ENCODE data around the gene C12orf76. TPM values are rescaled to one million over a fixed set of nuclear protein-coding genes. Genes with fewer than 3 reads are reported as not detected.

Gene C12orf76
- total RNA-seq, 4 donors from 2014 or later: 7.9 to 16.2 (median 10.6) TPM

DNA sequence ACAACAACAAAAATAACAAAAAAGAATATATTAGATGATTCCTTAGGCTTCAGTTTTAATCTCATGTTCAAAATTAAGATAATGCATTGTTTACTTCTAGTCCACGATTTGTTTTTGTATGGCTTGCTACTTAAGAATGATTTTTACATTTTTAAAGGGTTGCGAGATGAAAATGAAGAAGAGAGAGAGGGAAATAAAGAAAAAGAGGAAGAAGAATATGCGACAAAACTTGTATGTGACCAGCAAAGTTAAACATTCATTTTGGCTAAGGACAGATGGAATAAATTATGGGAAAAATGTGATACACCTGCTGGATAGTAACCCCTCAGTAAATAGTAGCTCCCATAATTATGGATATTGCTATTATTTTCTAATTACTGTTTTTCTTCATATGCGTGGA, 50.9 kb downstream of the C12orf76 start:
- Histone ChIP-seq H3K4me1 (peaks cover 54% of the 10 kb centered on the region), H3K4me3 (no peak overlapping the region)

DNA sequence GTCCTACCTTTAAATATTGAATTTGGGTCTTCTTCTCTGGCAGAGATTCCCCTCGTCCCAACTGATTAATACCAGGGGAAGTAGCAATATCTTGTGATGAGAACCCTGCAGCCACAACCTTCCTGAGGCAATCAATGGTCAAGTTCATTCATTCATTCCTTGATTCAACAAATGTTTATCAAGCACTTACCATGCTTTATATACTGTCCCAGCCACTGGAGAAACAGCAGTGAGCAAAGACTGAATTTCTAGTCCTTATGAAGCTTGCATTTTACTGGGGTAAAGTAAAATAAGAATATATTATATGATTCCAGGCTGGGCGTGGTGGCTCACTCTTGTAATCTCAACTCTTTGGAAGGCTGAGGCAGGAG, 51.9 kb downstream of the C12orf76 start:
- Histone ChIP-seq H3K4me1 (peaks cover 45% of the 10 kb centered on the region), H3K9me3 (no peaks in the 10 kb centered on the region), H3K27me3 (no peaks in the 10 kb centered on the region), H3K4me3 (peak overlapping the region; percentile 89), H3K27ac (peak overlapping the region; percentile 88), H3K36me3 (no peaks in the 10 kb centered on the region)
- no peak for DNase-seq (ENCODE audit: low spot score in 2 of 2)
- no peak for TF ChIP-seq POLR2AphosphoS5 (IDR thresholded peaks at IDR 0.05)
- WGBS: 50% methylated on average over 2 of the region's 2 CpGs

More for the DNA sequence above, 50.9 kb downstream of the C12orf76 start:
- TF ChIP-seq POLR2AphosphoS5 (IDR thresholded peaks at IDR 0.05) (no peak), EP300 (IDR thresholded peaks at IDR 0.05) (no peak), POLR2A (IDR thresholded peaks at IDR 0.05) (no peak)
- TF ChIP-seq, protein P1, sequence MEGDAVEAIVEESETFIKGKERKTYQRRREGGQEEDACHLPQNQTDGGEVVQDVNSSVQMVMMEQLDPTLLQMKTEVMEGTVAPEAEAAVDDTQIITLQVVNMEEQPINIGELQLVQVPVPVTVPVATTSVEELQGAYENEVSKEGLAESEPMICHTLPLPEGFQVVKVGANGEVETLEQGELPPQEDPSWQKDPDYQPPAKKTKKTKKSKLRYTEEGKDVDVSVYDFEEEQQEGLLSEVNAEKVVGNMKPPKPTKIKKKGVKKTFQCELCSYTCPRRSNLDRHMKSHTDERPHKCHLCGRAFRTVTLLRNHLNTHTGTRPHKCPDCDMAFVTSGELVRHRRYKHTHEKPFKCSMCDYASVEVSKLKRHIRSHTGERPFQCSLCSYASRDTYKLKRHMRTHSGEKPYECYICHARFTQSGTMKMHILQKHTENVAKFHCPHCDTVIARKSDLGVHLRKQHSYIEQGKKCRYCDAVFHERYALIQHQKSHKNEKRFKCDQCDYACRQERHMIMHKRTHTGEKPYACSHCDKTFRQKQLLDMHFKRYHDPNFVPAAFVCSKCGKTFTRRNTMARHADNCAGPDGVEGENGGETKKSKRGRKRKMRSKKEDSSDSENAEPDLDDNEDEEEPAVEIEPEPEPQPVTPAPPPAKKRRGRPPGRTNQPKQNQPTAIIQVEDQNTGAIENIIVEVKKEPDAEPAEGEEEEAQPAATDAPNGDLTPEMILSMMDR (IDR thresholded peaks at IDR 0.05): no peak
- no peaks in the 10 kb centered on the region for H3K36me3 ChIP-seq
- no peaks in the 10 kb centered on the region for H3K27me3 ChIP-seq
- WGBS: 89% methylated on average over 4 of the region's 4 CpGs
- no peak for DNase-seq (ENCODE audit: low spot score in 2 of 2)
- no peaks in the 10 kb centered on the region for H3K9me3 ChIP-seq
- H3K27ac ChIP-seq: no peak overlapping the region

DNA sequence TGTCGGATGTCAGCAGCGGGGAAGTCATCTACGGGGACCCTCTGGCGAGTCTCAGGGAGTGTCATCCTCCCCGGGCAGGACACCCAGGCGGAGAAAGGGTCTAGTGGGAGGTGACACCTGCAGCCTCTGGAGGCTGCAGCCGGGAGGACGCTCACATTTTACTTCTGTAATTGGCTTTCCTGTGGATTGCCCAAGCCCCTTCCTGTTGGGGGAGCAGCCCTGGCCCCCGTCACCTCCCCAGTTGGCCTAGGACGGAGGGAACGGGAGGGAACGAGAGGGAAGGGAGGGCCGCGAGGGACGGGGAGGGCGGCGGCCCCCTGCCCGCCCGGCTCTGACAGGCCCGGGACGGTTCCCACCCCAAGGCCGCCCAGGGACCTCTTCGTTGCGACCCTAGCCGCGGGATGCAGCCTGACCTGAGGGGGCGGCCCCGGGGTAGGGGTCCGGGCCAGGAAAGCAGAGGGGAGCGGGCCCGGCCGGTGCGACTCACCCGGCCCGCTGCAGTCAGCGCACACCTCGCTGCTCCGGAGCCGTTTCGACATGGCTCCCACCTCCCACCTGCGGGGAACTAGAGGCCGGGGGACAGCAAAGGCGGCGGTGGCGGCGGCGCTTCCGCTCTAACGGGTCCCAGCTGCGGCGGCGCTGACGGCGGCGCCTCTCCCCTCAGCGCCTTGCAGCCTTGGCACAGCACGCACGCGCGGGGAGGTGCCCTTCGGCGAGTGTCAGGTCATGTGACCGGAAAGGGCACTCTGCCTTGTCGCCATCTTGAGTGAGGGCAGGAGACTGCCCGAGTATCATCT, 52.4 kb downstream of the C12orf76 start, which contains the start of gene GIT2:
GIT2 (minus strand) TSS at position 683 of the 797 bp plus-strand sequence; CDS start at position 539, 144 bp downstream.
- H3K9me3 ChIP-seq: no peaks in the 10 kb centered on the region
- peaks cover 2% of the 10 kb centered on the region for H3K36me3 ChIP-seq
- peak in 1 of 3 donors; percentile 74 for TF ChIP-seq POLR2AphosphoS5 (IDR thresholded peaks at IDR 0.05)
- TF ChIP-seq POLR2A (IDR thresholded peaks at IDR 0.05): peak in 1 of 2 donors; percentile 41
- TF ChIP-seq, protein P1 (IDR thresholded peaks at IDR 0.05): no peak
- DNase-seq (ENCODE audit: low spot score in 2 of 2): peak; percentile 96 to 97
- peak within 1 kb of the TSS; percentile 89 for H3K4me3 ChIP-seq
- WGBS: 2% methylated on average over 13 of the region's 65 CpGs
- H3K4me1 ChIP-seq: peaks cover 39% of the 10 kb centered on the region
- H3K27ac ChIP-seq: peak within 1 kb of the TSS; percentile 88
- no peaks in the 10 kb centered on the region for H3K27me3 ChIP-seq

DNA sequence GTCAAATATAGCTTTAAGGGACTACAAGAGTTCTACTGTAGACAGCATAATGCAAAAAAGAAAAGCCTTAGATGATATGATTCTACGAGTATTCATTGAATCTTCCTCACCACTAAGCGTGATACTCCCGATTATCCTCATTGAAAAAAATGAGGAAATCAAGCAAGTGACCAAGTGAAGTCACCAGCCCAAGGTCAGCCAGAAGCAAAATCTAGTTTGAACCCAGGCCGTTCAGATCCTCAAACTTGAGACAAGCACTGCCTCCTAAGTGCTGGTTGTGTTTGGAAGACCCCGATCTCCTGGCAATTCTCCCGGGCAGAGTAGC, 53.0 kb downstream of the C12orf76 start:
- Histone ChIP-seq H3K4me1 (peaks cover 33% of the 10 kb centered on the region), H3K27me3 (no peaks in the 10 kb centered on the region), H3K27ac (peak overlapping the region; percentile 88), H3K36me3 (peaks cover 8% of the 10 kb centered on the region), H3K4me3 (peak overlapping the region; percentile 89), H3K9me3 (no peaks in the 10 kb centered on the region)
- DNase-seq (ENCODE audit: low spot score in 2 of 2): no peak
- TF ChIP-seq EP300 (IDR thresholded peaks at IDR 0.05) (no peak), POLR2A (IDR thresholded peaks at IDR 0.05) (no peak), POLR2AphosphoS5 (IDR thresholded peaks at IDR 0.05) (no peak)
- TF ChIP-seq, protein P1 (IDR thresholded peaks at IDR 0.05): no peak
- WGBS: 0% methylated on average over 6 of the region's 6 CpGs

DNA sequence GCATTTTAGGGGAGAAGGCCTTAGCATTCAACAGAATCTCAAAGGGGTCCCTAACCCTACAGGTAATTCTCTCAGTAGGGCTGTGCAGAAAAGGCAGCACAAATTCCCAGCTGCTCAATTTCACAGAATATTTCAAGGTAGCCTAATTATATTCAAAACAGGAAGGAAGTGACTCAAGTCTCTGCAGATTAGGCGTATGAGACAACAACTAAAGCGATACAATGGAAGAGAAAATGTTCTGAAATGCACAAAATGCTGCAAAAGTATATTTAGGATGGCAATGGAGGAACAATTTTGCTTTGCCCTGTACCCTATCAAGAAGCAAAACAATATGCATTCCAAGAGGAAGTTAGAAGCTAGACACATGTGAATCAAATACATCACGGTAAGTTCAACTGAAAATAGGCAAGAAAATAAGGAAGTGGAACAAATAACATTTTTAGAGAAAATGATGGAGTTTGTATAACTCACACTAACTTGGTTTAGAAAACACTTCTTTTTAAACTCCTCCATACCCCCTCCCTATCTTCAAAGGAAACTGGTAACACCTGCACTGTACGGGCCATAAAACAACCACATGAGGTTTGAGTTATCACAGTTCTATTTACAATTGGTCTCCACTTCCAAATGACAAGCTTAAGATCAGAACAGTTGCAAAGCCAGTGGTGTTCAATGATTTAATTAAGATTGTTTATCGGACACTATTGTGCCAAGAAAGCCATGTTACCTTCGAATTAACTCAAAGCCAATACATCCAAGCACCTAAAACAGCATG, 53.7 kb downstream of the C12orf76 start:
- 35% methylated on average over 6 of the region's 6 CpGs for WGBS
- H3K27ac ChIP-seq: no peak overlapping the region
- peaks cover 33% of the 10 kb centered on the region for H3K4me1 ChIP-seq
- no peaks in the 10 kb centered on the region for H3K9me3 ChIP-seq
- DNase-seq (ENCODE audit: low spot score in 2 of 2): no peak
- peak overlapping the region; percentile 89 for H3K4me3 ChIP-seq
- TF ChIP-seq POLR2A (IDR thresholded peaks at IDR 0.05): no peak
- TF ChIP-seq, protein P1 (IDR thresholded peaks at IDR 0.05): no peak
- no peak for TF ChIP-seq POLR2AphosphoS5 (IDR thresholded peaks at IDR 0.05)
- no peaks in the 10 kb centered on the region for H3K27me3 ChIP-seq
- H3K36me3 ChIP-seq: peaks cover 14% of the 10 kb centered on the region

Data from suprapubic skin (tissue), 4 donors.